ENCODE data around the gene BRI3.

BRI3 gene

DNA sequence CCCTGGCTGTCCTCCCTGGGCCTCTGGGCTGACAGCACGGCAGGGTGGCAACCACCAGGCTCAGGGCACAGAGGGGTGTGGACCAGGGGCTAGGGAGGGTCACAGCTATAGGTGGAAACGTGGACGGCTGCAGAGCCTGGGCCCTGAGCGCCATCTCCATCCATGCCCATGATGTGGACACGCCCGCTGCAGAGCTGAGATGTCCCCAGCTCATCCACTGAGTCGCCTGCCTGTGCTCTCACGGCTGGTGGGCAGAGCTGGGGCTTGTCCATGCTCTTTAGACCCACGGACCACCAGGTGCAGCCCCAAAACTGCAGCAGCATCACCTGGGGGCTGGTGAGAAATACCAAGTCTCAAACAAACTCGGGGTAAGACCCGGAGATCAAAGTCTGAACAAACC, 45.6 kb upstream of the BRI3 start:
- no peaks in the 10 kb centered on the region for H3K27me3 ChIP-seq

DNA sequence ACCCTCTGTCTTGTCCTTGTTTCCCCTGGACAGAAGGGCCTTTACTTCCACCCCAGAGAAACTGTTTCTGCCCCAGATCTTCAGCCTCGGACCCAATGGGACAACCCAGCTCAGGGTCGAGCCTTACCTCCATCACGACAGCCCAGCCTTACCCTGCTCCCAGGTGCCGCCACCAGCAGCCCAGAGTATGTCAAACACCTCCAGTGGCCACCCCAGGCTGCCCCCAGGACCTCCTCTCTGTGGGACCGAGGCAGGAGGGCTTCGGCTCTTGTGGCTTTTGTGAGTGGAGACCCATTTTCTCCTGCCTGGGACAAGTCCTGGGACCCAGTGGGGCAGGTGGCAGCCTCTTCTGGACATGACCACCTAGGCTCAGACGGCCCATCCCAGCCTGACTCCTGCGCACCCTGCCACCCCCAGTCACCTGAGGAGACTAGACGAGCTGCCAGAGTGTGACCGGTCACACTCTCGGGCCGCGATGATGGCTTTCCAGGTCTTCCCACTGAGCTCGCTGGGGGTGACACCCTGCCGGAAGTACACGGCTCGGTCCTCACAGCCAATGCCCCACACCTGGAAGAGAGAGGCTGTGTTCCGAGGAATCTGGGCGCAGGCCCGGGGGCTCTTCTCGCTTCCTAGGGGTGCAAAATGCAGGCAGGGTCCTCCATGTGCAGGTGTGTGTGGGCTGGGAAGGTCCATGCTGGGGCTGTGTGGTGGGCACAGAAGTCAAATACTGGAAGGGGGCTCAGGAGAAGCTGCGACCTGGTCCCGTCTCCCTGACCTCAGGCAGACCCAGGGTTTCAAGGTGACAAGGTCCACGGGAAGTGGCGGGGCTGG, 44.9 kb upstream of the BRI3 start:
- peaks cover 33 to 84% (median 63%) of the 10 kb centered on the region in 3 donors for H3K36me3 ChIP-seq
- intact Hi-C loops (cut with DNase I; ENCODE audit: low total_unique reads) = no loop called here

More for the DNA sequence above, 45.6 kb upstream of the BRI3 start:
- TF ChIP-seq, protein P1, sequence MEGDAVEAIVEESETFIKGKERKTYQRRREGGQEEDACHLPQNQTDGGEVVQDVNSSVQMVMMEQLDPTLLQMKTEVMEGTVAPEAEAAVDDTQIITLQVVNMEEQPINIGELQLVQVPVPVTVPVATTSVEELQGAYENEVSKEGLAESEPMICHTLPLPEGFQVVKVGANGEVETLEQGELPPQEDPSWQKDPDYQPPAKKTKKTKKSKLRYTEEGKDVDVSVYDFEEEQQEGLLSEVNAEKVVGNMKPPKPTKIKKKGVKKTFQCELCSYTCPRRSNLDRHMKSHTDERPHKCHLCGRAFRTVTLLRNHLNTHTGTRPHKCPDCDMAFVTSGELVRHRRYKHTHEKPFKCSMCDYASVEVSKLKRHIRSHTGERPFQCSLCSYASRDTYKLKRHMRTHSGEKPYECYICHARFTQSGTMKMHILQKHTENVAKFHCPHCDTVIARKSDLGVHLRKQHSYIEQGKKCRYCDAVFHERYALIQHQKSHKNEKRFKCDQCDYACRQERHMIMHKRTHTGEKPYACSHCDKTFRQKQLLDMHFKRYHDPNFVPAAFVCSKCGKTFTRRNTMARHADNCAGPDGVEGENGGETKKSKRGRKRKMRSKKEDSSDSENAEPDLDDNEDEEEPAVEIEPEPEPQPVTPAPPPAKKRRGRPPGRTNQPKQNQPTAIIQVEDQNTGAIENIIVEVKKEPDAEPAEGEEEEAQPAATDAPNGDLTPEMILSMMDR (IDR thresholded peaks at IDR 0.05) = no peak
- Histone ChIP-seq H3K9me3 (no peaks in the 10 kb centered on the region), H3K27ac (no peak overlapping the region), H3K4me1 (no peaks in the 10 kb centered on the region), H3K36me3 (peaks cover 33 to 85% (median 63%) of the 10 kb centered on the region in 3 donors), H3K4me3 (no peak overlapping the region)
- DNase-seq = no peak
- intact Hi-C loops (cut with DNase I; ENCODE audit: low total_unique reads) = no loop called here

DNA sequence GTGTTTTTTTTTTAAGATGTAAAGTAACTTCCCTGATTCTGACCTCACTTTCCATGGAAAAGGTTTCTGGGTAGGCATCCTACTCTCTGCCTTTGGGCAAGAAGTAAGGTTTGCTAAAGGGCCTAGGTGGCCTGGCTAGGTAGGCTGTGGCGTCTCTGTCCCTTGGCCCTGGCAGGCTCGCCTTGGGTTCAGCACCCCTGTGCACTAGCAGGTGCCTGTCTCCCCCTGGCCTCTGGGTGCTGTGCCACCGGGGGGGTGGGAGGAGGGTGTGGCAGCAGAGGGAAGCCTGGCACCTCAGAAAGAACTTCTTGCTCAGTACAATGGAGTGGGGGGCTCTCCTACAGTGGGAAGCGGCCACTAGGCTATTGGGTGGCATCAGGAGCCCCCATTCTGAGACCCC, 43.4 kb upstream of the BRI3 start:
- intact Hi-C loops (cut with DNase I; ENCODE audit: low total_unique reads) = no loop called here

More for the DNA sequence above, 44.9 kb upstream of the BRI3 start:
- H3K4me3 ChIP-seq = no peak overlapping the region
- no peak overlapping the region for H3K27ac ChIP-seq
- H3K9me3 ChIP-seq = no peaks in the 10 kb centered on the region
- no peak for DNase-seq
- H3K27me3 ChIP-seq = no peaks in the 10 kb centered on the region
- H3K4me1 ChIP-seq = no peaks in the 10 kb centered on the region
- TF ChIP-seq, protein P1 (IDR thresholded peaks at IDR 0.05) = no peak

DNA sequence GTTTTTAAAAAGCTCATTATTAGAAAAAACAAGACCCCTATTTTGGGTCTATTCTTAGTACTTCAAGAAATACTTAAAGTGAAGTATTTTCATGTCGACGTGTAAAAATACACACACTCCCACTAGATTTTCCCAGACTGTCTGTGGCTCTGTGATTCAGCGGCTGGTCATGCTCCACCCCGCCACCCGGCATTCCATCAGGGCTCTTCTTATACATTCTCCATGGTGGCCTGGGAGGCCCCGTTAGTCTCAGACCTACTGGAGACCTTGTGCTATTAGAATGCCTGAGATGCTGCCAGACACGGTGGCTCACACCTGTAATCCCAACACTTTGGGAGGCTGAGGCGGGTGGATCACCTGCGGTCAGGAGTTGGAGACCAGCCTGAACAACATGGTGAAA, 42.5 kb upstream of the BRI3 start:
- intact Hi-C loops (cut with DNase I; ENCODE audit: low total_unique reads) = no loop called here
- TF ChIP-seq, protein P1 (IDR thresholded peaks at IDR 0.05) = no peak

More for the DNA sequence above, 43.4 kb upstream of the BRI3 start:
- Histone ChIP-seq H3K4me1 (no peaks in the 10 kb centered on the region), H3K4me3 (no peak overlapping the region), H3K27ac (no peak overlapping the region), H3K36me3 (peaks cover 35 to 80% (median 56%) of the 10 kb centered on the region in 3 donors), H3K27me3 (no peaks in the 10 kb centered on the region), H3K9me3 (no peaks in the 10 kb centered on the region)
- TF ChIP-seq, protein P1 (IDR thresholded peaks at IDR 0.05) = no peak
- no peak for DNase-seq

DNA sequence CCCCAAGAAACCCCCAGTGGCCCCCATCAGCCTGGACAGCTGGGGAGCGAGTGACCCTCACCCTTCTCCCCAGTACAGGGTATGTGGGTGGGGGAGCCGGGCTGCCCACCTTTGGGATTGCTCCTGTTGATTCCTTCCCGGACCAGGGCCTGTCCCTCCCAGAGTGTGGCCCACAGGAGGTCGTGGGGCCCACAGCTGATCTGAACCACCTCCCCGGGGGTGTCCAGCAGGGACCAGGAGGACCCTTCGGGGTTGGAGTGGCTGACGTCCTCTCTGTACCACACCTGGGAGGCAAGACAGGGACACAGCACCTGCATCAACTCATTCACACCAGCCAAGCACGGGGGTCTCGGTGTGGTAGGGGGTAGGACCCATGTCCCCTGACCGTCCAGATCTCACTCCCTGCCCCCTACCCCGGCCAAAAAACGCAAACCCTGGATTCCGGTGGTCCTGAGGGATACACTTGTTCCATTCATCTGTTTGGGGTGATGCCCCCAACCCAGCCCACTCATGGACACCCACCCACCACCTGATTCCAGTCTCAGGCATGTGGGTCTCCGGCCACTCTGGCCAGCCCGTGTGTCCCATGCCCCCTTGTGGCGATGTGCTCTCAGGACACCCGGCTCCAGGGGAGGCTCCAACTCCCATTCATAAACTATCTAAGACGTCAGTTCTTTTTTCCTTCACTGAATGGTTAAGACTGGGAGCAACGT, 40.4 kb upstream of the BRI3 start:
- DNase-seq = no peak
- Histone ChIP-seq H3K27ac (no peak overlapping the region), H3K4me3 (no peak overlapping the region), H3K4me1 (no peaks in the 10 kb centered on the region), H3K36me3 (peaks cover 27 to 93% (median 65%) of the 10 kb centered on the region in 3 donors), H3K9me3 (no peaks in the 10 kb centered on the region), H3K27me3 (no peaks in the 10 kb centered on the region)
- intact Hi-C loops (cut with DNase I; ENCODE audit: low total_unique reads) = no loop called here
- TF ChIP-seq, protein P1 (IDR thresholded peaks at IDR 0.05) = peak; percentile 34 to 50

More for the DNA sequence above, 42.5 kb upstream of the BRI3 start:
- H3K4me1 ChIP-seq = no peaks in the 10 kb centered on the region
- no peak for DNase-seq
- H3K4me3 ChIP-seq = no peak overlapping the region
- no peaks in the 10 kb centered on the region for H3K27me3 ChIP-seq
- peaks cover 27 to 80% (median 56%) of the 10 kb centered on the region in 3 donors for H3K36me3 ChIP-seq
- no peaks in the 10 kb centered on the region for H3K9me3 ChIP-seq
- H3K27ac ChIP-seq = no peak overlapping the region

All from tibial artery (tissue), 4 donors.